Measurements from ENCODE around the gene ANKRD26.

Gene ANKRD26

GRCh38 chr10:26970667-26971066, 129.6 kb downstream of the ANKRD26 start:
- no peaks in the 10 kb centered on the region for H3K9me3 ChIP-seq (ENCODE audit: control insufficient read depth in 2 of 2, low read length in 2 of 2)
- H3K4me1 ChIP-seq (ENCODE audit: control insufficient read depth in 2 of 2, insufficient read depth in 2 of 2, low read length in 2 of 2), result no peaks in the 10 kb centered on the region
- no peaks in the 10 kb centered on the region for H3K36me3 ChIP-seq (ENCODE audit: control insufficient read depth in 2 of 2, insufficient read depth in 2 of 2, low read length in 2 of 2)
- no peak overlapping the region for H3K9ac ChIP-seq (ENCODE audit: low read depth in 1 of 2, low read length in 2 of 2)
- no peak overlapping the region for H3K27ac ChIP-seq (ENCODE audit: low read depth in 2 of 2, low read length in 2 of 2)
- no peak overlapping the region for H3K4me3 ChIP-seq (ENCODE audit: low read length in 2 of 2)
- H3K27me3 ChIP-seq (ENCODE audit: control insufficient read depth in 2 of 2, insufficient read depth in 2 of 2, low read length in 2 of 2), result no peaks in the 10 kb centered on the region

GRCh38 chr10:26969145-26969926, 131.0 kb downstream of the ANKRD26 start:
- no peaks in the 10 kb centered on the region for H3K9me3 ChIP-seq (ENCODE audit: control insufficient read depth in 2 of 2, low read length in 2 of 2)
- H3K9ac ChIP-seq (ENCODE audit: low read depth in 1 of 2, low read length in 2 of 2), result no peak overlapping the region
- H3K27me3 ChIP-seq (ENCODE audit: control insufficient read depth in 2 of 2, insufficient read depth in 2 of 2, low read length in 2 of 2), result no peaks in the 10 kb centered on the region
- no peak overlapping the region for H3K27ac ChIP-seq (ENCODE audit: low read depth in 2 of 2, low read length in 2 of 2)
- H3K4me1 ChIP-seq (ENCODE audit: control insufficient read depth in 2 of 2, insufficient read depth in 2 of 2, low read length in 2 of 2), result no peaks in the 10 kb centered on the region
- H3K4me3 ChIP-seq (ENCODE audit: low read length in 2 of 2), result no peak overlapping the region
- H3K36me3 ChIP-seq (ENCODE audit: control insufficient read depth in 2 of 2, insufficient read depth in 2 of 2, low read length in 2 of 2), result no peaks in the 10 kb centered on the region

GRCh38 chr10:26962835-26963234, 137.5 kb downstream of the ANKRD26 start:
- H3K27ac ChIP-seq (ENCODE audit: low read depth in 2 of 2, low read length in 2 of 2), result no peak overlapping the region
- H3K4me1 ChIP-seq (ENCODE audit: control insufficient read depth in 2 of 2, insufficient read depth in 2 of 2, low read length in 2 of 2), result no peaks in the 10 kb centered on the region
- H3K27me3 ChIP-seq (ENCODE audit: control insufficient read depth in 2 of 2, insufficient read depth in 2 of 2, low read length in 2 of 2), result no peaks in the 10 kb centered on the region
- no peaks in the 10 kb centered on the region for H3K36me3 ChIP-seq (ENCODE audit: control insufficient read depth in 2 of 2, insufficient read depth in 2 of 2, low read length in 2 of 2)
- H3K4me3 ChIP-seq (ENCODE audit: low read length in 2 of 2), result no peak overlapping the region
- no peak overlapping the region for H3K9ac ChIP-seq (ENCODE audit: low read depth in 1 of 2, low read length in 2 of 2)
- H3K9me3 ChIP-seq (ENCODE audit: control insufficient read depth in 2 of 2, low read length in 2 of 2), result no peaks in the 10 kb centered on the region

GRCh38 chr10:26960308-26960707, 140.0 kb downstream of the ANKRD26 start:
- Histone ChIP-seq H3K27ac (ENCODE audit: low read depth in 2 of 2, low read length in 2 of 2) (no peak overlapping the region), H3K9me3 (ENCODE audit: control insufficient read depth in 2 of 2, low read length in 2 of 2) (no peaks in the 10 kb centered on the region), H3K36me3 (ENCODE audit: control insufficient read depth in 2 of 2, insufficient read depth in 2 of 2, low read length in 2 of 2) (no peaks in the 10 kb centered on the region), H3K9ac (ENCODE audit: low read depth in 1 of 2, low read length in 2 of 2) (no peak overlapping the region), H3K4me1 (ENCODE audit: control insufficient read depth in 2 of 2, insufficient read depth in 2 of 2, low read length in 2 of 2) (no peaks in the 10 kb centered on the region), H3K27me3 (ENCODE audit: control insufficient read depth in 2 of 2, insufficient read depth in 2 of 2, low read length in 2 of 2) (no peaks in the 10 kb centered on the region), H3K4me3 (ENCODE audit: low read length in 2 of 2) (no peak overlapping the region)

- Histone ChIP-seq H3K9me3 (ENCODE audit: control insufficient read depth in 2 of 2, low read length in 2 of 2) (no peaks in the 10 kb centered on the region), H3K4me1 (ENCODE audit: control insufficient read depth in 2 of 2, insufficient read depth in 2 of 2, low read length in 2 of 2) (no peaks in the 10 kb centered on the region), H3K36me3 (ENCODE audit: control insufficient read depth in 2 of 2, insufficient read depth in 2 of 2, low read length in 2 of 2) (no peaks in the 10 kb centered on the region), H3K4me3 (ENCODE audit: low read length in 2 of 2) (no peak overlapping the region), H3K27ac (ENCODE audit: low read depth in 2 of 2, low read length in 2 of 2) (no peak overlapping the region), H3K27me3 (ENCODE audit: control insufficient read depth in 2 of 2, insufficient read depth in 2 of 2, low read length in 2 of 2) (no peaks in the 10 kb centered on the region), H3K9ac (ENCODE audit: low read depth in 1 of 2, low read length in 2 of 2) (no peak overlapping the region)
These were observed 140.5 kb downstream of the ANKRD26 start for GRCh38 chr10:26959841-26960240.

All from mucosa of rectum (tissue), 2 donors.